GM18499 (cell line): Measurements from ENCODE around the gene NAA16.
"Not testable (repeated sequence)": the region's sequence is repeated elsewhere in the genome, so short reads cannot be mapped to it uniquely, and the experiment has no call there.

ENCODE experiments used
- ATAC-seq: cut with Tn5 transposase; IDR thresholded peaks from one replicate; pipeline ENCODE4 v1.9.1; 2021; ENCODE audit warnings: moderate number of reproducible peaks; ENCODE audit not compliant: insufficient read depth, unreplicated experiment

The NAA16 gene

DNA sequence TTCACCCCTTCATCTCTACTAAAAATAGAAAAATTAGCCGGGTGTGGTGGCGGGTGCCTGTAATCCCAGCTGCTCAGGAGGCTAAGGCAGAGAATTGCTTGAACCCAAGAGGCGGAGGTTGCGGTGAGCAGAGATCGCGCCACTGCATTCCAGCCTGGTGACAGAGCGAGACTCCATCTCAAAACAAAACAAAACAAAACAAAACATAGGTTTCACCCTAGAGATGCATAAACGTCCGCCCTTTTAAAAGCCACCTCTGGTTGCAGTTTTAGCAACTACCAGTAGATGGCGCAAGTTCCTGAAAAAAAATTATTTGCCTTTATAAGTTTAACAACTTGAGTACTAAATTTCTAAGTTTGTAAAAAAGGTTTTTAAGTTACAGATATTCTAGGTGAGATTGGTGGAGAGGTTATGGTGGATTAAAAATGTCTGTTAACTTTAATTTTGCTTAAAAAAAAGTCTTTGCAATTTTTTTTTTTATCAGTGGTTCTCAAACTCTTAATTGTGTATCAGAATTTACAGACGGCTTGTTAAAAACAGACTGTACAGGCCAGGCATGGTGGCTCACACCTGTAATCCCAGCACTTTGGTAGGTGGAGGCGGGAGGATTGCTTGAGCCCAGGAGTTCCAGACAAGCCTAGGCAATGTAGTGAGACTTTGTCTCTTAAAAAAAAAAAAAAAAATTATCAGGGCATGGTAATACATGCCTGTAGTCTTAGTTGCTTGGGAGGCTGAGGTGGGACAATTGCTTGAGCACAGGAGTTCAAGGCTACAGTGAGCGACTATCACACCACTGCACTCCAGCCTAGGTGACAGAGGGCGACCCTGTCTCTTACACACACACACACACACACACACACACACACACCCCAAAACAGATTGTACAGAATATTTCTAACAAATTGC is 42.1 kb downstream of the NAA16 start:
- ATAC-seq: no peak

DNA sequence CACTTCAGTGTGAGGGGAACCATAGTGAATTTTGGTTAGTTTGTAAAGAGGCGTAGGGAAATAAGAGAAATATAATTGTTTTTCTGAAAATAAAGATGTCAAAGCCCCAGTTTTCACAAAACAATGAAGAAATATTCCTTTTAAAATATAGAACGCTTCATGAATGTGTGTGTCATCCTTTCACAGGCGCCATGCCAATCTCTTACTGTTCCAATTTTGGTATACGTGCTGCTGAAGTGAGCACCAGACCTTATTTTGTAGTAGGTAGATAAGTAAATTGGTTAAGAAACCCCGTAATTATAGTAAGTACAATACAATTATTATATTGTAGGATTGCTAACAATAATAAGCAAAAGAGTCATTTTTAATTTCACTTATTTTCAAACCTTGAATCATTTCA is 43.3 kb downstream of the NAA16 start:
- ATAC-seq: no peak

GRCh38 chr13:41356385-41356648 is 45.2 kb downstream of the NAA16 start:
- not testable (repeated sequence) for ATAC-seq

DNA sequence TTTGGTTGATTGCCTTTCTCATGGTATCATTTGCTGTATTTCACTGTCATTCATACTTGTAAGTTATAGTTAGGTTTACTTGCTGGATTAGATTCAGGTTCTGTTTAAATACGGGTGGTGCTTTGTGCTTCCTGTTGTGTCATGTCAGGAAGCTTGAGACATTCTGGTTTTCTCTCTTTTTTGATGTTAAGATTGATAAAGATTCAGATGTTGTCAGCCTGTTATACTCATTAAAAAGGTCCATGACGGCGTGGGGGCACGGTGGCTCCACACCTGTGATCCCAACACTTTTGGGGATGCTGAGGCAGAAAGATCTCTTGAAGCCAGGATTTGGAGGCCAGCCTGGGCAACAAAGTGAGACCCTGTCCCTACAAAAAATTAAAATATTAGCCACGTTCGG is 45.7 kb downstream of the NAA16 start:
- ATAC-seq: no peak

DNA sequence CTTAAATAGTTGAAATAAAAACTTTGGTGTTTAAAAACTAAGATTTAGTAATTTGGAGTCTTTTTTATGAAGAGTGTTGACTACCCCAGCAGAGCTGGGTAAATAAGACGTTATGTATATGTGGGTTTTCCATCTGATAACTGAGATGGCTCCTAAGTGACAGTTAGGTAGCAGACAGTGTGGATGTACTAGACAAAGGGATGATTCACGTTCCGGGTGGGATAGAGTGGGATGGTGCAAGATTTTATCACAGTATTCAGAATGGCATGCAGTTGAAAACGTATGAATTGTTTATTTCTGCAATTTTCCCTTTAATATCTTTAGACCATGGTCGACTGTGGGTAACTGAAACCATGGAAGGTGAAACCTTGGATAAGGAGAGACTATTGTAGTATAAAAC is 50.4 kb downstream of the NAA16 start:
- ATAC-seq: no peak

- no peak for ATAC-seq
Observed at GRCh38 chr13:41364043-41364442, 53.0 kb downstream of the NAA16 start.

DNA sequence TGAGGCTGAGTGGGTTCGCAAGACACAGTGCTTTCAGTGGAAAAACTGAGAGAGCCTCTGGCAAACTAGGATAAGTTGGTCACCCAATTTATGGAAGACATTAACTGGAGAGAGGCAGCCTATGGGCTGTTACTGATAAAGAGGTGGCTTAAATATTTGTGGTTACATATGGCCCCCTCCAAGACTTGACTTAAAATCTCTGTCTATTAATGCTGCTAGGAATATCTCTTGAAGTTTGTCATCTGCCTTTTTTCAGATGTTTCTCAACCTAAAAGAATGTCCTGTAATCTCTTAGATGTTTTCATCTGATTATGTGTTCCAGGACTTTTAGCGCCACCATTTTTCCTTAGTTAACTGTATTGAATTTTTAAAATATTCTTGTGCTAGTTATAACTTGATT is 54.6 kb downstream of the NAA16 start:
- no peak for ATAC-seq

- ATAC-seq: no peak
Observed at GRCh38 chr13:41370736-41371135, 59.7 kb downstream of the NAA16 start.

GRCh38 chr13:41377446-41377845 is 66.4 kb downstream of the NAA16 start:
- no peak for ATAC-seq

DNA sequence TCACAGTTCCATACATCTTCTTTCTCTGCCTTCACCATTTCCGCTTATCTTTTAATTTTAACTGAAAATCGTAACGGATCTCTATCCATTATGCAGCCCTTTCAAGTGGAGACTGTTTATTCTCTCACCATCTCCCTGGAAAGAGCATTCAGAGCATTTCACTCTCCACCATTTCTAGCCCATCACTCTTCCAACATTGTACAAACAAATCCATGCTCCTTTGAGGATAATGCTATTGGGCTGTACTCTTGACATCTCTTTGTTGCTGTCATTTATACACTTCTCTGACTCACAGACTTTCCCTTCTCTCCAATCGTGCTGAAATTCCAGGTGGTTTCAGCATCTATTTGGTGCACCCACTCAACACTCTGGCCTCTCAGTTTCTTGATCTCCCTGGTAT is 71.4 kb downstream of the NAA16 start:
- ATAC-seq: no peak

DNA sequence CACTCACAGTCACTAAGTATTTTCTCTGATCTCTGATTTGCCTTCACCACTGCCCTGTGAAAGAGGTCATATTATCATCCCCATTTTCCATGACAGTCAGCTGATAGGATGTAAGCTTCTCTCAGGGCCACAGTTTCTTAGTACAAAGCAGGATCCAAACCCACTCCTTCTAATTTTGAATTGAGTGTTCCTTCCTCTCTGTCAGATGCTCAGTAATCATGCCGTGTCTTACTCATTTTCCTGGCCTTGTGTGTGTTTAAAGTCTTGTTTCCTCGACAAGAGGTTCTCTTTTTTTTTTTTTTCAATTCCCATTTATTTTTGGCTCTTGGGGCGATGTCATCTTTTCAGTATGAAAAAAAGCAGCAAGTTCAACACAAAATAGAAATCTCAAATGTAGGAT is 72.3 kb downstream of the NAA16 start:
- no peak for ATAC-seq

DNA sequence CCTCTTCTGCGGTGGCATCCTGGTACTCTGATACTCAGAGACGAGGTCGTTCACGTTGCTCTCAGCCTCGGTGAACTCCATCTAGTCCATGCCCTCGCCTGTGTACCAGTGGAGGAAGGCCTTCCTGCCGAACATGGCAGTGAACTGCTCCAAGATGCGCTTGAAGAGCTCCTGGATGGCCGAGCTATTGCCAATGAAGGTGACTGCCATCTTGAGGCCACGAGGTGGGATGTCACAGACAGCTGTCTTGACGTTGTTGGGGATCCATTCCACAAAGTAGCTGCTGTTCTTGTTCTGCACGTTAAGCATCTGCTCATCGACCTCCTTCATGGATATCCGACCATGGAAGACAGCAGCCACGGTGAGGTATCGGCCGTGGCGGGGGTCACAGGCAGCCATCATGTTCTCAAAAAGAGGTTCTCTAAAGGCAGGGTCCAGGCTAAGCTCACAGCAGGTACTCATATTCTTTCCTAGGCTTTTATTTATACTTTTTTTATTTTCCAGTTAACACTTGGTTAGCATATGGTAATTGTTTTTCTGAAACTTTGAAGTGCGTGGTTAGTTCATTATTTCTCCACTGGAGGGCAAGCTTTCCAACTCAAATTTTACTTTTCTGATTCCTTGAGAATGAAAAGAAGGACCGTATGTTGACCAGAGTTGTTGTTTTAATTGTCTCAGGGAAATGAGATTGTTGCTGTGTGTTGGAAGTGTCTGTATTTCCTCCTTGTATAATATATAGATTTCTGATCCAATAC is 73.9 kb downstream of the NAA16 start:
- no peak for ATAC-seq

GRCh38 chr13:41386211-41386610 is 75.1 kb downstream of the NAA16 start:
- ATAC-seq: no peak

DNA sequence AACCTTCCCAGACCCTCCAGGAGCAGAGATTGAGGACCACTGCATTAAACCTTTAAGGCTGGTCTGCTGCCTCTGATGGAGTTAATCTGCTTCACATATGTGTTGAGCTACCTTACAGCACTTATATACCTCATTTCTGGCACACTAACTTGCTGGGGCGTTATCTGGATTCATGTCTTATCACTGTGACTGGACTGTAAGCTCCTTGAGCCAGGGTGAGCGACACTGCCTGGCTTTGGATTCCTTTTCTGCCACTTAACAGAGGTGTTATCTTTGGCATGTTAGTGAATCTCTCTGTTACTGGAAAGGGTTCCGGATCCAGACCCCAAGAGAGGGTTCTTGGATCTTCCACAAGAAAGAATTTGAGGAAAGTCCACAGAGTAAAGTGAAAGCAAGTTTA is 76.5 kb downstream of the NAA16 start:
- ATAC-seq: no peak

- no peak for ATAC-seq
Observed at GRCh38 chr13:41388143-41388881, 77.2 kb downstream of the NAA16 start.

DNA sequence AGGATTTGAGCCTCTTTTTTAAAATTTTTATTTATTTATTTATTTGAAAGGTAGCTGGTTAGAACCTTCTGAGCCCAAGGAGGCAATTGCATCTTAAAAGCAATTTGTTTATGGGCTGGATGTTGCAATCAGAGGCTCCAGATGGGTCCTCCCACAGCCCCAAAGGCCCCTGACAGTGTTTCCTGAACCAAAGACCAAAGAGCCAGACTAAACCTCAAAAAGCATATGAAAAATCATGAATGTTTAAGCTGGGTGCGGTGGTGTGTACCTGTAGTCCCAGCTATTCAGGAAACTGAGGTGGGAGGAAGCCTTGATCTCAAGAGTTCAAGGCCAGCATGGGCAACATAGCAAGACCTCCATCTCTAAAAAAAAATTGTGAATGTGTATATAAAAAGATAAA is 78.5 kb downstream of the NAA16 start:
- no peak for ATAC-seq

DNA sequence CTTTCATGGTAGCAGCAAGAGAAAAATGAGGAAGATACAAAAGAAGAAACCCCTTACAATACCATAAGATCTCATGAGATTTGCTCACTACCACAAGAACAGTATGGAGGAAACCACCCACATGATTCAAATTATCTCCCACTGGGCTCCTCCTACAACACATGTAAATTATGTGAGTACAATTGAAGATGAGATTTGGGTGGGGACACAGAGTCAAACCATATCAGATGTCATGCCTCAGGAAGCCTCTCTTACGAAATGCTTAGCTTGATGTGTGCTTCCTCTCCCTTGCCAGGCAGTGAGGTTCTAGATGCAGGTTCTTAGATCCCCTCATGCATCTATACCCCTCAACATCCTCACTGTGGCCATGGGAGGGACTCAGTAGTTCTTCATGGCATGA is 83.1 kb downstream of the NAA16 start:
- ATAC-seq: no peak

DNA sequence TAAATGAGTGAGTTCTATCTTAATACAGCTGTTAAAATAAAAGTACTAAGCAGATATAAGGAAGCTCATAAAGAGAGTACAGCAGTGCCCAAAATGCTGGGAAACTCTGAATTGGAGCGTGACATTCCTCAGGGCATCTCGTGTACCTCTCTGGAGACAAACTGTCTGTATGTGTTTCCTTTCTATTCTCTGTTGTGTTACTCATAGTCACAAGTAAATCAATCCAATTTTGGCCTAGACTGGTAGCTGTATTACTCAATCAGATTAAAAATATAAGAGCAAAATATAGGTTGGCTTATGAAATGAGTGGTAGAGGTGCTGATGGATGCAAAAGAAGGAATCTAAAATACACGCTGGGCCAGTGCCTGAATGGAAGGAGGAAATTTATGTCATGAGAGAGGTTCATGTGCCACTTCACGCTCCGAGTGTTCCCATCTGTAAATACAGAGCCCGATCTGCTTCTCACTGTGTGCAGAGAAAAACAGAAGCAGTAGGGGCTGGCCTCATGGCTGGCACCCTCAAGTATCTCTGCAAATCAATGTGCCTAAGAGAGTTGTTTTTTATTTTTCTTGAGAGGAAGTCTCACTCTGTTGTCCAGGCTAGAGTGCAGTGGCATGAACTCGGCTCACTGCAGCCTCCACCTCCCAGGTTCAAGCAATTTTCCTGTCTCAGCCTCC is 87.6 kb downstream of the NAA16 start:
- no peak for ATAC-seq

DNA sequence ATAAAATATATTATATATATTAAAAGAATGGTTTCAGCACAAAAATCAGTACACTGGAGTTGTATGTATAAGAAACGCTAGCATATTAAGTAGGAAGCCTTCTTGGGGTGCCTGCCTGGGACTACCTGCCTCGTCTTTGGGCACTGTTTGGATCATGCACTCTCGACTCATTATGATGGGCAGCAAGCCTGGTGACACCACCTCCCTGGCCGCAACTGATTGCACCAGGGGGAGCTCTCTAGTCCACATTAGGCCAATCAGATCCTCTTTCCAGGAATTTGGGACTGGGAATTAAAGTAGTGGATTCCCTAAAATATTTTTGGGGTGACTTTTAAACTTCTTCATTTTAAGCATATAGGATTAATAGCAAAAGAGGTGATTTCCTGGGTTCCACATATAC is 90.3 kb downstream of the NAA16 start:
- ATAC-seq: no peak

DNA sequence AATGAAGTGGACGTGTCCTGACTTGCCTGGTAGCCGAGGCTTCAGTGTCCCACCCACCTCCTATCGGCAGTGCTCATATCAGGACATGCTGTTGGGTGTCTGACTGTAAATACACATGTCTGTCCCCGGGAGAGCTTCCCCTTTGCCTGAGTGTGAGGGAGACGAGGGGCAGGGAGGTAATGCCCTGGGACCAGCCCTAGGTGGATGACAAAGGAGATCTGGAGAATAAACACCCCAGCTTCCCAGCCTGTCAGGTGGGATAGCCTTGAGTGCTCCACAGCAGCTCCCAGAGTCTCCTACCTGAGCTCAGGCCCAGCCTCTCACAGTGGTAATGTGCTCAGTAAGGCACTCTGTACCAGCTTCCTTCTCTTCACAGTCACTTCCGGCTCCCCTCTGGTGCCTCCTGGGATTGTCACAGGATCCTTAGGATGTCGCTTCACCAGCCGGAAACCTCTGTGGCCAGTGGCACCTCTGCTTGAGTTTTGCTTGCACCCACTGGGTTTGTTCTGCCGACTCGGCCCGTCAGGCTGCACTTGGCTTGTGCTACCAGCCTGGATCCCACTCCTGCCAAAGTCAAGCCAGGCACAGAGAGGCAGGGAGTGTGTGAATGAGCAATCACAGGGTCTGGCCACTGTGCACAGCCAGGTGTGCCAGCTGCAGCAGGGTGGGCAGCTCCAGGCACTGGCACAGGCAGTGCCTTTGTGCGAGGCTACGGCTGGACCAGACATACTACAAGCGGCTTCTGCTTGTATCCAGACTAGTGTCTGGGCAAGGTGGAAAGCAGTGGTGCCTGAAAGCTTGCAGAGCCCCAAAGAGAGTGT is 91.8 kb downstream of the NAA16 start:
- ATAC-seq: no peak
